ENCODE measurements around the gene RREB1. TPM values are rescaled to one million over a fixed set of nuclear protein-coding genes. Genes with fewer than 3 reads are reported as not detected.

Gene RREB1
- total and polyA plus RNA-seq, 2 of the 4 experiments (the other 2 are of a cell fraction) = 8.4 to 14.5 TPM

DNA sequence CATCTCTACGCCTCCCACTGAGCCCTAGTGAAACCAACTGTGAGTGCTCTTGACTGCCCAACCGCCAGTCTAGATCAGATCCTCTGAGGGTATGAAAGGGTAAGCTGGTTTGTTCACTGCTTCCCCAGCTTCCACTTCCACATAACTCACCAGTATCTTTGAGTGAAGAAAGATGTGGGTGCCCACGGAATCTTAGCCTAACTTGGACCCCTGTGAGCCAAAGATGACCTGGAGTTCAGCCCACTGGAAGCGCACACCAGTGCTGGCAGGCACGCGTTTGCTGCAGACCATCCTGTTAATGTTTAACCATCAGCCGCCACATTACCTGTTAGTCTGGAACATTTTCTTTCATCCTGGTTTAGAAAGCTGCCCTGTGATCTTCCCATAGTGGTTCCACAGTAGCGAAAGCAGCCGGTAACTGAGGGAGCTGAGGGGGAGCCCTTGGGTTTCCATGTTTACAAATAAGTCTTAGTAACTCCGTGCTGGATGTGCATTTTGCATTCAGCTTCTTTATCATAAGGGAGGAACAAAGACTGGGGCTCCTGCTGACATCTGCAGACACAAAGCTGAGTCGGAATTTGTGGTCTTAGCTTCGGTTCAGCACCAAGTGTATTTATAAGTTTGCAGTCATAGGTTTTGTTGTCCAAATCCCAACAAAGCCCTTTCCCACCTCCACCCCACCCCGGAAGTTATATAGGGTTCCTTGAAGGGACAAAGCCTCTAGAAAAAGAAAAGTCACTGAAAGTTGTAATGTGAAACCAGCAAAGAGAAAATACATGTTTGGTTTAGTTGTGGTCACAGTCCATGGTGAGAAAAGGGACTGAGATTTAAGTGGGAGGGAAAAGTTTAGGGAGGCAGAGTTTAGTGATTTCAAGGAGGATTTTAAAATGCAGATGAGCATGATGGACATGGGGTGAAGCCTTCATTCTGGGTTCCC is 134.2 kb downstream of the RREB1 start:
- no peak overlapping the region for H3K18ac ChIP-seq (ENCODE audit: low read depth, low read length)
- peak overlapping the region; percentile 48 for H3K4me2 ChIP-seq (ENCODE audit: low read depth, low read length)
- no peak overlapping the region for H4K5ac ChIP-seq (ENCODE audit: low read depth, low read length)
- peaks cover 11% of the 10 kb centered on the region for H3K4me1 ChIP-seq (ENCODE audit: control insufficient read depth, insufficient read depth, low read length)
- peak overlapping the region; percentile 47 for H2AK9ac ChIP-seq (replicated peaks; ENCODE audit: low read depth, low read length, poor library complexity)
- WGBS, 2 experiments (ENCODE audit: extremely low coverage in 2 of 2, insufficient read length in 1 of 2) = 39% methylated on average over 3 of the region's 13 CpGs; no CpG with 5 or more reads in 1 of the 2 experiments
- H2BK15ac ChIP-seq (ENCODE audit: low read depth, low read length) = no peak overlapping the region
- no peak overlapping the region for H3K4ac ChIP-seq (ENCODE audit: low read depth, low read length)
- peak overlapping the region; percentile 45 for H3K23ac ChIP-seq (ENCODE audit: low read depth, low read length)
- dilution Hi-C loops (cut with HindIII; ENCODE audit: low sequenced_read_pairs, unreplicated experiment) = no loop called here
- ATAC-seq (ENCODE audit: low read depth) (peak; percentile 33), DNase-seq (peak; percentile 48)
- H3K9ac ChIP-seq (ENCODE audit: low read depth, low read length) = peak overlapping the region; percentile 49
- H2BK20ac ChIP-seq (ENCODE audit: low read depth, low read length) = no peak overlapping the region
- H4K20me1 ChIP-seq (ENCODE audit: insufficient read depth, low read length) = peaks cover 28% of the 10 kb centered on the region
- peaks cover 7% of the 10 kb centered on the region; the same call in 1 of the 2 replicates for H3K9me1 ChIP-seq (ENCODE audit: insufficient read depth, low read length)
- H2AFZ ChIP-seq (replicated peaks; ENCODE audit: low read length, poor library complexity) = no peak overlapping the region
- H2AK5ac ChIP-seq (ENCODE audit: low read depth, low read length) = no peak overlapping the region
- ChIA-PET CTCF (interaction anchor here (0.7 to 1.0 kb wide), 4 partner anchors 399 to 545 kb away, joined by 3 to 11 read pairs (median 4); no protein-coding TSS in a partner anchor), POLR2A (ENCODE audit: unreplicated experiment) (no interaction called here)
- no peak overlapping the region for H3K14ac ChIP-seq (replicated peaks; ENCODE audit: low read depth, low read length)
- in situ Hi-C loops (cut with MboI; ENCODE audit: low sequenced_read_pairs) = loop anchor here (10.0 kb wide), 1 partner anchor 567 kb away; no protein-coding TSS in a partner anchor
- H4K91ac ChIP-seq (ENCODE audit: insufficient read depth, low read depth, low read length) = no peak overlapping the region
- peaks cover 12 to 73% of the 10 kb centered on the region in 2 experiments for H3K79me1 ChIP-seq (ENCODE audit: low read depth in 1 of 2, low read length in 2 of 2)
- peak overlapping the region; percentile 25; the same call in 1 of the 2 replicates for H3K27ac ChIP-seq (ENCODE audit: insufficient read depth, low read length)
- no peak for TF ChIP-seq RAD21 (IDR thresholded peaks at IDR 0.05; ENCODE audit: low read length)
- no peak for TF ChIP-seq SMC3 (IDR thresholded peaks at IDR 0.05; ENCODE audit: low read depth, low read length)
- TF ChIP-seq, protein P1, sequence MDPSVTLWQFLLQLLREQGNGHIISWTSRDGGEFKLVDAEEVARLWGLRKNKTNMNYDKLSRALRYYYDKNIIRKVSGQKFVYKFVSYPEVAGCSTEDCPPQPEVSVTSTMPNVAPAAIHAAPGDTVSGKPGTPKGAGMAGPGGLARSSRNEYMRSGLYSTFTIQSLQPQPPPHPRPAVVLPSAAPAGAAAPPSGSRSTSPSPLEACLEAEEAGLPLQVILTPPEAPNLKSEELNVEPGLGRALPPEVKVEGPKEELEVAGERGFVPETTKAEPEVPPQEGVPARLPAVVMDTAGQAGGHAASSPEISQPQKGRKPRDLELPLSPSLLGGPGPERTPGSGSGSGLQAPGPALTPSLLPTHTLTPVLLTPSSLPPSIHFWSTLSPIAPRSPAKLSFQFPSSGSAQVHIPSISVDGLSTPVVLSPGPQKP (IDR thresholded peaks at IDR 0.05; ENCODE audit: borderline replicate concordance, low read depth, low read length) = no peak
- no peak for TF ChIP-seq CTCF (conservative IDR thresholded peaks at IDR 0.05; ENCODE audit: low read depth, low read length)
- no peak for TF ChIP-seq MXI1 (IDR thresholded peaks at IDR 0.05; ENCODE audit: borderline replicate concordance, low read depth, low read length)
- no peak for TF ChIP-seq NFE2L2 (IDR thresholded peaks at IDR 0.05; ENCODE audit: low read depth, low read length)
- no peak for TF ChIP-seq POLR2A (IDR thresholded peaks at IDR 0.05; ENCODE audit: low read depth, low read length)
- peak overlapping the region in 1 of 2 experiments; percentile 14; a peak in 1 of 4 replicates for H4K8ac ChIP-seq (ENCODE audit: low read depth in 2 of 2, low read length in 2 of 2)
- H3K36me3 ChIP-seq (ENCODE audit: control insufficient read depth, insufficient read depth, low read length) = peaks cover 22% of the 10 kb centered on the region
- H3K27me3 ChIP-seq (ENCODE audit: control insufficient read depth, insufficient read depth, low read length) = no peaks in the 10 kb centered on the region
- H3K56ac ChIP-seq (ENCODE audit: extremely low read depth, insufficient read depth, low read length) = no peak overlapping the region
- no peaks in the 10 kb centered on the region for H3K9me3 ChIP-seq (ENCODE audit: control insufficient read depth, insufficient read depth, low read length)
- H2BK120ac ChIP-seq (ENCODE audit: low read depth, low read length) = 0 out of 2 replicates have a peak overlapping the region, but pooled peaks have one; percentile 14
- H3K4me3 ChIP-seq (ENCODE audit: insufficient read depth, low read depth, low read length) = no peak overlapping the region
- BruUV-seq (replicated peaks) = no TSS peak
- H2BK5ac ChIP-seq (ENCODE audit: low read depth, low read length, poor library complexity, severe bottlenecking) = peak overlapping the region; percentile 11
- intact Hi-C loops (cut with micrococcal nuclease) = loop anchor here (2.0 to 10.0 kb wide), 2 partner anchors 133 to 327 kb away; no protein-coding TSS in a partner anchor
